DMS 273 (cell line): ENCODE measurements around the gene MYO7A.
A peak's percentile ranks its signal among the peaks of the same experiment; 100 is the strongest.

Experiments
- DNase-seq: peaks from one replicate; lab custom pipeline; 2025; ENCODE audit not compliant: unreplicated experiment; lab: John Stamatoyannopoulos, UW

The MYO7A gene

DNA sequence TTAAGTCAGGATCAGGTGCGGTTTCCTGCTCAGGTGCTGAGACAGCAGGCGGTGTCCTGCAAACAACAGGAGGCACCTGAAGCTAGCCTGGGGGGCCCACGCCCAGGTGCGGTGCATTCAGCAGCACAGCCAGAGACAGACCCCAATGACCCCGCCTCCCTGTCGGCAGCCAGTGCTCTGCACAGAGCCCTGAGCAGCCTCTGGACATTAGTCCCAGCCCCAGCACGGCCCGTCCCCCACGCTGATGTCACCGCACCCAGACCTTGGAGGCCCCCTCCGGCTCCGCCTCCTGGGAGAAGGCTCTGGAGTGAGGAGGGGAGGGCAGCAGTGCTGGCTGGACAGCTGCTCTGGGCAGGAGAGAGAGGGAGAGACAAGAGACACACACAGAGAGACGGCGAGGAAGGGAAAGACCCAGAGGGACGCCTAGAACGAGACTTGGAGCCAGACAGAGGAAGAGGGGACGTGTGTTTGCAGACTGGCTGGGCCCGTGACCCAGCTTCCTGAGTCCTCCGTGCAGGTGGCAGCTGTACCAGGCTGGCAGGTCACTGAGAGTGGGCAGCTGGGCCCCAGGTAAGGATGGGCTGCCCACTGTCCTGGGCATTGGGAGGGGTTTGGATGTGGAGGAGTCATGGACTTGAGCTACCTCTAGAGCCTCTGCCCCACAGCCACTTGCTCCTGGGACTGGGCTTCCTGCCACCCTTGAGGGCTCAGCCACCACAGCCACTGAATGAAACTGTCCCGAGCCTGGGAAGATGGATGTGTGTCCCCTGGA is at the start of gene MYO7A:
TSS of gene MYO7A (plus strand) at position 327 of the 772 bp plus-strand sequence. CDS start 2,389 bp downstream, outside the sequence.
- no peak for DNase-seq

DNA sequence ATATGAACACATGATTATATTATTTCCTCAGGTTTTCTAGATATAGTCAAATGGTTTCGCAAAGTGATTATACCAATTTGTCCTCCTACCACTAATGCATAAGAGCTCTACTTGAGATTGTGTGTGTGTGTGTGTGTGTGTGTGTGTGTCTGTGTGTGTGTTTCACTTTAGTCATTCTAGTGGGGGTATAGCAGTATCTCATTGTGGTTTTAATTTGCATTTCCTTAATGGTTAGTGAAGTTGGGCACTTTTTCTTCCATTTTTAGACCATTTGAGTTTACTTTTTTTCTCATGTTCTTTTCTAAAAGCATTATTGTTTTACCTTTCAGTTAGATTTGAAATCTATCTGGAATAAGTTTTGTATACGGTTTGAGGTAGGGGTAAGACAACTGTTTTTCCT is 48.4 kb upstream of the MYO7A start:
- DNase-seq = no peak

DNA sequence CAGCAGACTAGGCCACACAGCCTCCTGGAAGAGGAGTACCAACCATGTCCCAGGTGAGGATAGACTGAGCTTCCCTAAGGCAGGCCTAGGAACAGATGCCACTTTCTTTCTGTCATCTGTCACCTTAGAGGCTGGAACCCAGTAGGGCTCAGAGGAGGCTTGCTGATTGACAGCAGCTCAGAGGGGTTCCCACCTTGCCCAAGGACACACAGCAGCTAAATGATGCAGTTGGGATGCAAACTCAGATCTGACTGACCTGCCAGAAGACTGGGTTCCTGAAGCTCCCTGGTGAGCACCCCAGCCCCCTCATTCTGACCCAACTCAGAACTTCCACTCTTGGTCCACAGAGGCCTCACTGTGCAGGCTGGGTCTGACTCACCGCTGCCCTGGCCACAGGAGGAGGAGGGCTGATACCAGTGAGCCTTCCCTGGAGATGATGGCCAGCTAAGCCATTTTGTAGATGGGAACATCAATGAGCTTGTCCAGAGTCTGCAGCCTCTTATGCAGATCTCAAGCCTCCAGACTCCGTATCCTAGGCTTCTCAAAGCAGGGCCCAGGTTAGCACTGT is 47.3 kb upstream of the MYO7A start:
- DNase-seq = no peak

DNA sequence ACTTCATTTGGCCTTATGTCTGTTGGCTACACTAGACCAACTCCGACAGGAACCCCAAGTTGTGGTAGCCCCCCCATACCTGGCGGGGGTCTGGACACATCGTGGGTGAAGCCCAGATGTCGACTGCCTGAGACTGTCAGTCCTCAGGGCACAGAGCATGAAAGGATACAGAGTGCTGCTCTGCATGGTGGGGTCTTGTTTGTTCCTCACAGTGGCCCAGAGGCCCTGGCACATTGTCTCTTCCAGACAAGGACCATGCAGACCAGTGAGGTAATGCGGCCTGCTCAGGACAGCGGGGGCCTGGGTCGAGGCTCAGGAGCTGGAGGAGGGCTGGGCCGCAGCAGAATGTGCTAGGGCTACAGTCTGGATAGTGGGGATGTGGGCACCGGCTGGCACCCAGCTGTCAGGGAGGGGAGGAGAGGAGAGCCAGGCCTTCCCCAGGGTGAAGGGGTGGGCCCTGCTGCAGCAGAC is 46.6 kb upstream of the MYO7A start:
- DNase-seq = no peak

DNA sequence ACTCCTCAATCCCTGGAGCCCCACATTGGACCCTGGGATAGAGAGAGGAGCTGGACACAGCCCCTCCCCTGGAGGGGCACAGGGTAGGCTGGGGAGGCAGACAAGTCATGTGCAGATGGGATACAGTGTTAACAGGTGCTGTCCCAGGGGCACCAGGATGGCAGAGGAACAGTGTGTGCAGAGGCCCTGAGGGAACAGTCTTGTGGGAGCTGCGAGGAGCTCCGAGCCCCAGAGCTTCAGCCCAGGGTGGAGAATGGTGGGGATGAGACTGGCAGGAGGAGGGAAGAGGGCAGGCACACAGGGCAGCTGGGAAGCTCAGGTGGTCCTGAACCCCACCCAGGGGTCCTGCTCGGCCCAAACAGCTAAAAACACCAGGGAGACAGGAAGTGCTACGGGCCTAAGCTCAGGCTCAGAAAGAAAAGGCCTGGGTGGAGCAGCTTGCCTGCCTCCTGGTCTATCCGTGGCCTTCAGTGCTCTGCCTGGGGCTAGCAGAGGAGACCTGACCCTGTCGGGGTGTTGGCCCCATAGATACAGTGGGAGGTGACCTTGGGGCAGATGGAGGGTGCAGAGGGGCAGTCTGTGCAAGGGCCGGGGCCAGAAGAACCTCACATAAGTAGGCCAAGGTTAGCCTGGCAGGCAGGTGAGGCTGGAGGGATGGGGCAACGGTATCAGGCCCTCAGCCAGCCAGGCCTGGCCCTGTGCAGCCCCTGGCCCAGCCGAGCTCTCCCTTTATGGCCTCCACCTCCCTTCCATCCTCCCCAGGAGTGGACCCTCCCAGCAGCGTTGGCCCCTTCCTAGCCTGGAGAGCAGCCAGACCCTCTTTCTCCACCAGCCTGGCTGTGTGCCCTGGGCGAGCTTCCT is 45.8 kb upstream of the MYO7A start:
- no peak for DNase-seq

DNA sequence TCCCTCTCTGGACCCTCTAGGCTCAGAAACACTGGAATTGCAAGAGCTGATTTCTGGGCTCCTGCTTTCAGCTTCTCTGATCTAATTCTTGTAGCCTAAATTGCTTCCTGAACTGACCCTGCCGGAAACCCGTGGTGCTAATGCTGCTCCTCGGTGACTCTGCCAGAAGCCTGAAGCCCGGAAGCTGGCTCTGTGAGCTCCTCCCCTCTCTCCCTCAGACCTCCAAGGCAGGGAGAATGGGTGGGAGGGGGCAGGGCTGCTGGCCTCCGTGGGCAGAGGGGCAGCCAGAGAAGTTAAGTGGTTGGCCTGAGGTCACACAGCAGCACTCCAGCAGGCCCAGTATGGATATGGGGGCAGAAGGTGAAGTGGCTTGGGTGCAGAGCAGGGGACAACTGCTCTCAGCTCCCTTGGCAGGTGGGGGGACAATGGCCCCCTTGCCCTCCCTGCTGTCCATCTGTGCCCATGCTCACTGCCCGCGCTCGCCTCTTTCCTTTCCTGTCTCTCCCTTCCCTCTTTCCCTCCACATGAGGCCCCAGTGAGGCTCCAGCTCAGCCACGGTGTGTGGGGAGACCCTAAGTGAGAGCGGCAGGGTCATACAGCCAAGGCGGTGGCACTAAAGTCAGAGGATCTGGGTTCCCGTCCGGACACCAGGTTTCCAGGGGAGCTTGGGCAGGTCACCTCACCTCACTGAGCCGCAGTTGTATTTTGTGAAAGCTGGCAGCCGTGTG is 45.0 kb upstream of the MYO7A start:
- DNase-seq = no peak

DNA sequence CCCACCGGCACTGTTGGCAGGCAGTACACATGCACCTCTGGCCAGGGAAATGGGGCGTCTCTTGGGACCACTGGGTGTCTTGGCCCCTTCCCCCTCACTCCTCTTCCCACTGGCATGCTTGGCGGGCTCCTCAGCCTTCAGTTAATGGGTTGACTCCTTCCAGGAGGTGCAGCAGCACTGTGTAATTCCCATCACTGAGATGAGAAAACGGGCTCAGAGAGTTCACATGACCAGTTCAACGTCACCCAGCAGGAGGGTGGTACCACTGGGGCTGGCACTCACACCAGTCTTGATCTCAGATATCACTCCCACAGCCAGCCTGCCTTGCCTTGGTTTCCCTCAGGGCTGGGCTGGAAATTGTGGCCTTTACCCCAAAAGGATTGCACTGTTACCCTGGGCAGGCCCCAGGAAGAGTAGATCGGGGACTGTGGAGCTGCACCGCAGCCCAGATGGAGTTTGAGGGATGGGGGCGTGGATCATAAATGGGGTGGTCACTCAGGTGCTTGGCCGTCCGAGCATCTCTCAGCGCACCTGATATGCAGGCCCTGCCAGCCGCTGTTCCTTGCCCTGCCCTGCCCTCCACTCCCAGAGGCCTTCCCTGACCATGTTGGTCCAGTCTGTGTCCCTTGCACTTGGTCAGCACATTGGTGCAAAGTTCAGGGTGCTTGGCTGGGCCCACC is 44.3 kb upstream of the MYO7A start:
- DNase-seq = no peak

DNA sequence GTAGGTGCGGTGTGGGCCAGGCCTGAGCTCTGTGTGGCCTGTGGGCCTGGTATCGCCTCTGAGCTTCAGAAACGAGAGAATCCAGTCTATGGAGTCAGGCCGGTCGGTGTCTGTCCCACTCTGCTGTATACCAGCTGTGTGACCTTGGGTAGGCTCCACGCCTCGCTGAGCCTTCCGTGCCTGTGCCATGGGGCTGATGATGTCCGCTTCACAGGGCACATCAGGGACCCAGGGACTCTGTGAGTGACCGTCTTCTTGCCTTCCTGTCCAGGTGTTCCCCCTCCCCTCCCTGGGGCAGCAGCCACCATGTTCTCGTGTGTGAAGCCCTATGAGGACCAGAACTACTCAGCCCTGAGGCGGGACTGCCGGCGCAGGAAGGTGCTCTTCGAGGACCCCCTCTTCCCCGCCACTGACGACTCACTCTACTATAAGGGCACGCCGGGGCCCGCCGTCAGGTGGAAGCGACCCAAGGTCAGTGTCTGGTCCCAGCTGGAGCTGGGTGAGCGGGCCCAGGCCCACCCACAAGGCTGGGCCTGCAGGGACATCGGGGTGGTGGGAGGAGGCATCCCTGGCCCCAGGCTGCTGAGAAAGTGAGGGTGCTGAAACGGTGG is 43.4 kb upstream of the MYO7A start:
- DNase-seq = no peak

DNA sequence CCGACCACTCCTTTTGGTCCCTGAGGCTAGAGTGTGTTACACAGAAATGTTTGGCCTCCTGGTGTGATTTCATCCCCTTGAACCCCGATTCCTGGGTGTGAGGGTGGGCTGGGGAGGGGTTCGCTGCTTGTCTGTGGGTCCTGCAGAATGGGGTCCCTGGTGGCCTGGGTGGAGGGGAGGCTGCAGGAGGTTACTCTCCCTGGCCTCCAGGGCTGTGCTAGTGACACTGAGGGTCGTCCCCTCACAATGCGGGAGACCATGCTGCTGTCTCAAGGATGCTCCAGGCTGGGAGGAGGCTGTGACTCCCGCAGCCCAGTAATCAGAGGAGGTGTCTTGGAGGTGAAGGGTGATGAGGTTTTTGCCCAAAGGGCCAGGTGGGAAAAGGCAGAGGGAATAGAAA is 42.4 kb upstream of the MYO7A start:
- DNase-seq = no peak

DNA sequence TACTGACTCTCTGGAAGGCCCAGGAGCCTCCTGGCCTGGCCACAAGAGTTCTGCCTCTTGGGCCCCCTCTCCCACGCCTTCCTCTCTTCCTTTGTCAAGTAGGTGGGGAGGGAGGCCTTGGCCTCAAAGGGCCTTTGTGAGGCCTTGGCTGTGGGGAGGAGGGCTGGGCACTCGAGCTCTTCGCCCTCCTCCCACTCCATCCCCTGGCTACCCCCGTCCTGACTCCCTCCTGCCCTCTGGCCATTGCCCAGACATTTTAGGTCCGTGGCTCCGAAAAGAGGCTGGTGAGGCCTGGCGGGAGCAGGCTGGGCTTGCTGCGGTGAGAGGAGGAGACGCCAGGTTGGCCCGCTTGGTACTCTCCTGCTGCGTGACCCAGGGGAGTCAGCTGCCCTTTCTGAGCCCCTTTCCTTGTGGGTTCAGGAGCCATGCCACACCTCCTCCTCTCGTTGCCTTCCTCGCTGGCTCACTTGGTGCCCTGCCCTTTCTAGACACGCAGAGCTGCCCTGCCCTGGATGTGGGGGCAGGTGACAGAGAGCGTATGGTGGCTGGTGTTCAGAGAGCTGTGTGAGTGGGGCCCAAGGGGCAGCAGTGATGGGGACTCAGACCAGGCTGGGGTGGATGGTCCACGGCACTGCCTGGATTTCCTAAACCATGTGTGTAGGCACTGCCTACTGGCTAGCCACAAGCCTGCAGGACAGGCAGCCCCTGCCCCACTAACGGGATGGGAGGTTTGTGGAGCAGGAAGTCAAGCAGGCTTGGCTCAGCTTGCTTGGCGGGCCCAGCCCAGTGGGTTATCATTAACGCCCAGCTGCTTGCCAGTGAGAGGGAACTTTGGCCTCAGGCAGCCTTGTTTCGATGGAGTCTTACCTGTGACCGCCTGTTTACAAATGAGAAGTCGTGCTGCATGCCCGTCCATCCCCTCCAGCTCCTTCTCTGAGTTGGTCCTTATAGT is 41.2 kb upstream of the MYO7A start:
- DNase-seq = no peak

DNA sequence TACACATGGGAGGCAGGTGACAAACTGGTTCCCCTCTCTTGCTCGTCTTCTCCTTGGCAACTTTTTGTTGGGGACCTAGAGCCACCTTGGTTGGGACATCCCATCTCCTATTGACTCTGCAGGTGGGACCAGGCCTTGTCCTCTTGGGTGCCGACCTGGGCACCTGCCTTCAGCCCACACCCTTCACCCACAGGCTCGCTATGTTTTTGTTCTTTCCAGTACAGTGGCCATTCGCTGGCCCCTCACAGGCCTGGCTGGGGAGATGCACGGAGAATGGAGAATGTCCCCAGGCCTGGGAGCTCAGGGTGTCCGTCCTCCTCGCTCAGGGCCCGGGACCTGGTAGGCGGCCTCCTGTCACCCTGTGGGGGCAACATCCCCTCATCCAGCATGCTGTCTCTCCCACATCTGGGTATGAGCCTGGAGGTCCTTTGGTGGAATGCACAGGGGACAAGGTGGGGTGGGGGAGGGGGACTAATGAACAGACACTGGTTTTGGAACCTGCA is 40.3 kb upstream of the MYO7A start:
- DNase-seq = no peak

DNA sequence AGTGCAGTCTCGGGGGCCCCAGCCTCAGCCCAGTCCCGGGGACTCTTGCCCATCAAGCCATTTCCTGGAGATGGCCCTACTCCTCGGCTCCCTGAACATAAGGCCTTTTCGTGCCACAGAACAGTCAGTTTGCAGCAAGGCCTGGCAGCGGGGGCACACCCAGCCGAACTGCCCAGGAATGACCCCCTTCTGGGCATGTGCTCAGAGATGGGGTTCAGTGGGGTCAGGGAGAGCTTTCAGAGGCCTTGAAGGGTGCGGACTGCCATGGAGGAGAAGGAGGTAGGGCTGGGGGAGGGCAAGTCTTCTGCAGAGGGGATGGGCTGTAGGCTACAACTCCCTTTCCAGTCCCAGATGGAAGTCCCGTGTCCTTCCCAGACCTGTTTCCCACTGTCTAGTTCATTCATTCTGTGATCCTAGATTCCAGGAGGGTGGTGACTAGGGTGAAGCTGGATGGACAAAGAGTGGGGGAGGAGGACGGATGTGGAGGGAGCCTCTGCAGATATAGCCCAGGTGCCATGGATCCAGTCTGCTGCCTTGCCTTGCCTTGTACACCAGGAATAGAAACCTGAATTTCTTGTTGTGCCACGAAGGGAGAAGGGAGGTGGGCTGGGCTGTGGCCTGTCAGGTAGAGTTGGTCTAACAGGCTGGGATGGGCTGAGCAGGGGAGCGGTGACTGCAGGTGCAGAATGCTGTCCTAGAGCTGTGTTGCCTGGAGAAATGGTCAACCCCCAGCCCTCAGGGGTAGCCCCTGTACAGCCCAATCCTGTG is 39.6 kb upstream of the MYO7A start:
- no peak for DNase-seq

DNA sequence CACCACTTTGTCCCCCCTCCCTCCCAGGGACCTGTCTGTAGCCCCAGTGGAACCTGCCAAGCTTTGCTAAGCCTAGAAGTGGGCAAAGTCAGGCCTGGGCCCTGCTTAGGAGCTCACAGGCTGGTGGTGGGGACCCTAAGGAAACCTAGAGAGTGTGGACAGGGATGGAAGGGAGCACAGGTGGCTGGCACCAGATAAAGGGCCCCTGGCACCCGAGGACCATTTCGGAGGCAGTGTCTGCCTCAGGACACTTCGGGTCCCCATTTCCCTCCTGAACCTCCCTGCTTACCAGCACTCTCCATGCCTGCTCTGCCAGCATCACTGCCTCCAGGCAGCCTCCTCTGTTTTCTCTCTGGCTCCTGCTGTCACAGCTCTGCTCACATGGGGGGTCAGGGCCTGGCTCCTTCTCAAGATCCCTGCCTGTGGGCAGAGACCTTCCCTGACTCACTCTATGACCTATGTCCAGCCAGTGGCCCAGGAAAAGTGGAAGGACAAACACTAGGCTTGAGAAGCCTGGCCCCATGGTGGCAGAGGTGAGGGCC is 39.0 kb upstream of the MYO7A start:
- DNase-seq = no peak

DNA sequence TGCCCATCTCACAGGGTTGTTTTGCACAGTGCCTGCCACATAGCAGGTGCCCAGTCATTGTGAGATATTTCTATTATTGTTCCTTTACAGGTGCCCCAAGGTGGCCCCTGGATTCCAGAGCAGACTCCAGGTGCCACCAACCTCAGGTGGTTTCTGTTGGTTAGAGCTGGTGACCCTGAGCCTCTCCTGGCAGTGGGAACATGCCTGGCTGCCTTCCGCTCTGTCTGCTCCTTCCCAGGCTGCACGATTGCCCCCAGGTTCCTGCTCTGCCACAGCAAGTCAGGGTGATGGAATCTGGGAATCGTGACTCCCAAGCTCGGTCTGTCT is 38.0 kb upstream of the MYO7A start:
- no peak for DNase-seq

DNA sequence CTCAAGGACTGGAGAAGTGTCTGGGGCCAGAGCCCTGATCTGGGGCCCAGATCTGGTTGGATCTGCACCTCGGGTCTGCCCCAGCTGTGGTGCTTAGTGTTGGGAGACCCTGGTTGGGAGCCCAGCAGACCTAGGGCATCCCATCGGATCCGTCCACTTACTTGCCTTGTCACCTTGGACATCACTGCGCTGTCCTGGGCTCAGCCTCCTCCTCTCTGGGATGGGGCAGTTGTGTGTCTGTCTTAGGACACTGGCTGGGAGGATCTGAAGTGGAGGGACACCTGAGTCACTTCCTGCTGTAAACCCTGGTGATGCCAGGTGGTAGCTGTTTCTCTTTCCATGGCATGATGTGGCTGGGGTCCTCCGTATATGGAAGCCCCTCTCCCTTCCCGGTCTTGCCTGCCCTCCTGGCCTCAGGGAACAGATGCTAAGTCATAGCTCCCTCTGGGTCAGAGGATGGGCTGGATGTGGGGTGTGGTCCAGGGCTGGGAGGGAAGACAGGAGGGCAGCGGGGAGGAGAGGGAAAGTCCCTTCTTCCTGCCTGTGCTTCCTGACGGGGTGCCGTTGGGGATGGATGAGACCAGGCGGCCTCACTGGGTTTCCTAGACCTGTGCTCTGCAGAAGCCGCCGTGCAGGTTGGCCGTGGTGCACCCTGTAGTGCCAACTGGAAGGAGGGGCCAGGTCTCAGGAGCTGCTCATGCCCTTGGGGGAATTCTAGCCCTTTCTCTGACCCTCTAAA is 37.5 kb upstream of the MYO7A start:
- no peak for DNase-seq

DNA sequence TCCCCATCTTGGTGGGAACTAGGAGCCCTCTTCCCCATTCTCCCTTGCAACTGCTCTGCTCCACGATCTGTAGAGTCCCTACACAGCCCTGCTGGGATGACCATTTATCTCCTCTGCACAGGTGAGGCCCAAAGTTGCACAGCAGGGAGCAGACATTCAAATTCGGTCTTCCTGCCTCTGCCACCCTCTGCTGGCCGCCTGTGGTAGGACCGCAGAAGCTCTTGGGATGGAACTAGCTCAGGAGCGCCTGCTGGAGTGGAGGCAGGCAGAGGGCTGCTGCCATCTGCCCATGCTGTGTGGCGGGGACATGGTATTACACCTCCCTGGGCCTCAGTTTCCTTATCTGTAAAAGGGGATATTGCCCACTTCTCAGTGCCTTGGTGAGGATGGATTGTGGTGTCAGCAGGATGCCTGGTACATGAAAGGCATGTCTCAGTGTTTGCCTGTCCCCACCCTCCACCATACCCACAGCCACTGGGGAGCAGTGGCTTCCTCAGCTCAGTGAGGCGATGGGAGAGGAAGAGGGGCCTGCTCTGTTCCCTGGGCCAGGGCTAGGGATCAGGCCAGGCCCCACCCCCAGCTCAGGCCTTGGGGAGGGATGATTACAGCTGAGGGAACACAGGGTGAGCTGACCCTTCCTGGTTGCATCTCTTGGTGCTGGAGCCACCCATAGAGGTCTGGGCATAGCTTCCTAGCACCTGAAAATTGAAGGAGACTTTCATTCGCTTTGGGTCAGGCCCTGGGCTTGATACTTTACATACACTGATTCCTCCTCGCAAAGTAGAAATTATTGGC is 36.7 kb upstream of the MYO7A start:
- peak; percentile 84 for DNase-seq

DNA sequence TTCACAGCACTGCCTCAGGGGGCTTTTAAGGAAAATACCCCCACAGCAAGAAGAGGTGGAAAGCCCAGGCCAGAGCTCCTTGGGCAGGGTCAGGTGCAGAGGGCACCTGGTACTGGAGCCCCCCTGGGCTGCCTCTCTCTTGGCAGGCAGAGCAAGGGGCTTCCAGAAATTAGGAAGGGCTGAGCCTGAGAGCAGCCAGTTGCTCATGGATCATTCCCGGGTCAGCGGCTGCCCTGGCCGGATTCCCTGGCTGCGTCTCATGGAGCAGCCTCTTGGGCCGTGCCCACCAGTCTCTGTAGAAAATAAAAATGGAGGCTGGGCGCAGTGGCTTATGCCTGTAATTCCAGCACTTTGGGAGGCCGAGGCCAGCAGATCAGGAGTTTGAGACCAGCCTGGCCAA is 35.7 kb upstream of the MYO7A start:
- DNase-seq = no peak
